ENCODE measurements around the gene HDHD5. TPM values are rescaled to one million over a fixed set of nuclear protein-coding genes. Genes with fewer than 3 reads are reported as not detected.

Gene HDHD5
- total and polyA plus RNA-seq, 2 of the 13 experiments (the other 11 are each of a cell fraction or from before 2014, with no cell fraction given): not detected

DNA sequence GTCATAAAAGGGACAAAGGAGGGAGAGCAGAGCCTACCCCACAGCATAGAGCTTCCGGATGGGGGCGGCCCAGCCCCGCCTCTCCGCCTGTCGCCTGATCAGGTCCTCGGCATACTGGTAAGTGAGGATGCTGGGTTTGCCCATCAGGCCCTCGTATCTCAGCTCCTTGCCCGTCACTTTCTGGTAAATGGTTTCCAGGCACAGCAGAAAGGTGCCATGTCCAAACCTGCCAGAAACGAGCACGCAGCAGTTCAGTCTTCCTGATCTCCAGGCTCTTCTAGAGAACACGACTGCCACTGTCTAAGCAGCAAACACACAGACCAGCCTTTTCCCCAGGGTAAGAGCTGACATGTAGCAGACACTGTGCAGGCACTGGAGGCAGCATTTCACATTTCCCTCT, 20.6 kb downstream of the HDHD5 start:
- in situ Hi-C loops (cut with HindIII; ENCODE audit: extremely low pct_ligation_motif_present, low pct_unique_long_range_greater_than_20kb) (no loop called here), intact Hi-C loops (cut with micrococcal nuclease; ENCODE audit: unreplicated experiment) (no loop called here)
- WGBS (ENCODE audit: low lambda C conversion rate): 53% methylated on average over 9 of the region's 11 CpGs
- H3K27me3 ChIP-seq (ENCODE audit: control insufficient read depth in 1 of 2, insufficient read depth in 2 of 2, low read length in 2 of 2): no peaks in the 10 kb centered on the region; a peak in 2 of 5 replicates
- TF ChIP-seq RFXANK (CRISPR knock-in tag; IDR thresholded peaks at IDR 0.05): no peak
- no peak for TF ChIP-seq XBP1 (CRISPR knock-in tag; IDR thresholded peaks at IDR 0.05)
- TF ChIP-seq ZNF547 (CRISPR knock-in tag; IDR thresholded peaks at IDR 0.05): no peak
- TF ChIP-seq AGO2 (optimal IDR thresholded peaks at IDR 0.05; ENCODE audit: low read depth, low read length): no peak
- TF ChIP-seq MZF1 (CRISPR knock-in tag; IDR thresholded peaks at IDR 0.05; ENCODE audit: borderline replicate concordance): no peak
- no peak overlapping the region for H3K9ac ChIP-seq (ENCODE audit: insufficient read depth, low read depth, low read length)
- H3K4me1 ChIP-seq (ENCODE audit: insufficient read depth, low read length): no peaks in the 10 kb centered on the region
- no peak for ATAC-seq
- ChIA-PET CTCF (ENCODE audit: low intra/inter-chr PET ratio, low total read pairs) (no interaction called here), POLR2A (no interaction called here)
- no peak for DNase-seq (ENCODE audit: low spot score)
- no TSS peak for BruUV-seq (replicated peaks)
- no peaks in the 10 kb centered on the region for H3K79me2 ChIP-seq (ENCODE audit: insufficient read depth, low read length)
- no peak overlapping the region for H3K4me2 ChIP-seq (ENCODE audit: low read depth, low read length)
- no peaks in the 10 kb centered on the region for H4K20me1 ChIP-seq (ENCODE audit: insufficient read depth, low read length)
- H3K9me3 ChIP-seq (ENCODE audit: low read length): no peaks in the 10 kb centered on the region
- H3K4me3 ChIP-seq (replicated peaks in 1 of 3; ENCODE audit: insufficient read depth in 1 of 3, low read depth in 2 of 3, low read length in 3 of 3): no peak overlapping the region
- no peak overlapping the region for H3K27ac ChIP-seq (ENCODE audit: extremely low read length, insufficient read depth, low read length)
- no peak overlapping the region for H2AFZ ChIP-seq (ENCODE audit: low read length)
- FAIRE-seq: no peak
- no peaks in the 10 kb centered on the region for H3K36me3 ChIP-seq (replicated peaks in 1 of 2; ENCODE audit: control insufficient read depth in 1 of 2, insufficient read depth in 2 of 2, low read length in 2 of 2)

- CTCF ChIA-PET (ENCODE audit: low intra/inter-chr PET ratio, low total read pairs): no interaction called here
- TF ChIP-seq ZNF414 (CRISPR knock-in tag; IDR thresholded peaks at IDR 0.05): no peak
- no peak for TF ChIP-seq GABPB1 (CRISPR knock-in tag; IDR thresholded peaks at IDR 0.05)
- TF ChIP-seq NR3C1 (CRISPR knock-in tag; IDR thresholded peaks at IDR 0.05): no peak
- TF ChIP-seq MAFG (CRISPR knock-in tag; IDR thresholded peaks at IDR 0.05): no peak
- TF ChIP-seq, protein P1, sequence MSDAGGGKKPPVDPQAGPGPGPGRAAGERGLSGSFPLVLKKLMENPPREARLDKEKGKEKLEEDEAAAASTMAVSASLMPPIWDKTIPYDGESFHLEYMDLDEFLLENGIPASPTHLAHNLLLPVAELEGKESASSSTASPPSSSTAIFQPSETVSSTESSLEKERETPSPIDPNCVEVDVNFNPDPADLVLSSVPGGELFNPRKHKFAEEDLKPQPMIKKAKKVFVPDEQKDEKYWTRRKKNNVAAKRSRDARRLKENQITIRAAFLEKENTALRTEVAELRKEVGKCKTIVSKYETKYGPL (CRISPR knock-in tag; IDR thresholded peaks at IDR 0.05): no peak
- TF ChIP-seq WIZ (CRISPR knock-in tag; IDR thresholded peaks at IDR 0.05): no peak
- TF ChIP-seq SALL2 (CRISPR knock-in tag; IDR thresholded peaks at IDR 0.05): no peak
- TF ChIP-seq SUZ12 (IDR thresholded peaks at IDR 0.05; ENCODE audit: low read depth, low read length): no peak
- no peak for TF ChIP-seq ZNF10 (CRISPR knock-in tag; IDR thresholded peaks at IDR 0.05; ENCODE audit: borderline replicate concordance, low read depth)
- TF ChIP-seq ATF7 (IDR thresholded peaks at IDR 0.05): no peak
- TF ChIP-seq ATF7 (CRISPR knock-in tag; IDR thresholded peaks at IDR 0.05): no peak
- no peak for TF ChIP-seq CHD2 (IDR thresholded peaks at IDR 0.05; ENCODE audit: low read depth, low read length)
- no peak for TF ChIP-seq NFYC (CRISPR knock-in tag; IDR thresholded peaks at IDR 0.05)
- TF ChIP-seq ZNF850 (CRISPR knock-in tag; conservative IDR thresholded peaks at IDR 0.05): no peak
- TF ChIP-seq SRF (IDR thresholded peaks at IDR 0.05; ENCODE audit: low read depth, low read length): no peak
- TF ChIP-seq HNF4A (CRISPR knock-in tag; IDR thresholded peaks at IDR 0.05): no peak
These were observed 21.1 kb downstream of the HDHD5 start for GRCh38 chr22:17137861-17138425.

More at GRCh38 chr22:17137861-17138425, 21.1 kb downstream of the HDHD5 start:
- no peaks in the 10 kb centered on the region for H4K20me1 ChIP-seq (ENCODE audit: insufficient read depth, low read length)
- ATAC-seq: no peak
- no peak for DNase-seq (ENCODE audit: low spot score)
- BruUV-seq (replicated peaks): no TSS peak
- H3K4me3 ChIP-seq (replicated peaks in 1 of 3; ENCODE audit: insufficient read depth in 1 of 3, low read depth in 2 of 3, low read length in 3 of 3): no peak overlapping the region
- 37% methylated on average over 13 of the region's 17 CpGs for WGBS (ENCODE audit: low lambda C conversion rate)
- no peak overlapping the region for H3K4me2 ChIP-seq (ENCODE audit: low read depth, low read length)
- no peak overlapping the region for H3K9ac ChIP-seq (ENCODE audit: insufficient read depth, low read depth, low read length)
- no peaks in the 10 kb centered on the region for H3K36me3 ChIP-seq (replicated peaks in 1 of 2; ENCODE audit: control insufficient read depth in 1 of 2, insufficient read depth in 2 of 2, low read length in 2 of 2)
- POLR2A ChIA-PET: no interaction called here
- H2AFZ ChIP-seq (ENCODE audit: low read length): no peak overlapping the region
- no peaks in the 10 kb centered on the region for H3K4me1 ChIP-seq (ENCODE audit: insufficient read depth, low read length)
- intact Hi-C loops (cut with micrococcal nuclease; ENCODE audit: unreplicated experiment): no loop called here
- no peaks in the 10 kb centered on the region for H3K9me3 ChIP-seq (ENCODE audit: low read length)
- no peak overlapping the region for H3K27ac ChIP-seq (ENCODE audit: extremely low read length, insufficient read depth, low read length)
- in situ Hi-C loops (cut with HindIII; ENCODE audit: extremely low pct_ligation_motif_present, low pct_unique_long_range_greater_than_20kb): no loop called here
- FAIRE-seq: no peak
- H3K27me3 ChIP-seq (ENCODE audit: control insufficient read depth in 1 of 2, insufficient read depth in 2 of 2, low read length in 2 of 2): peaks cover 0 to 2% of the 10 kb centered on the region in 2 experiments; a peak in 2 of 5 replicates
- H3K79me2 ChIP-seq (ENCODE audit: insufficient read depth, low read length): no peaks in the 10 kb centered on the region

Measured in HepG2 (cell line).